Keratinocyte (primary cell): Measurements from ENCODE around the gene MAST3. TPM values are rescaled to one million over a fixed set of nuclear protein-coding genes. Genes with fewer than 3 reads are reported as not detected.

Experiments
- DNase-seq: peaks from one replicate; pipeline ENCODE4 v3.0.0-alpha.2; 2011; ENCODE audit warnings: low read depth, missing footprints, low spot score
- FAIRE-seq: peaks from 2 replicates; lab custom pipeline; 2011; peaks lifted over from hg19 to GRCh38; lab: Jason Lieb, UNC
- H2AFZ ChIP-seq: 2 replicates; pipeline ENCODE4 v1.6.0; 2012; ENCODE audit warnings: low read length, control low read depth, inconsistent platforms; ENCODE audit not compliant: control insufficient read depth
- H3K27ac ChIP-seq: 2 replicates; pipeline ENCODE4 v1.5.1; 2011; ENCODE audit warnings: low read length; ENCODE audit not compliant: control insufficient read depth, insufficient read depth
- H3K27me3 ChIP-seq: 3 replicates; pipeline ENCODE4 v1.6.0; 2011; ENCODE audit warnings: low read length; ENCODE audit not compliant: control insufficient read depth, insufficient read depth; ENCODE audit errors: extremely low read depth
- H3K36me3 ChIP-seq, 2 experiments: 2 replicates in 1 of 2; 3 replicates in 1 of 2; pipeline ENCODE4 v1.5.1; 2011; ENCODE audit warnings: low read length in 2 of 2, mild to moderate bottlenecking in 1 of 2; ENCODE audit not compliant: control insufficient read depth in 2 of 2, insufficient read depth in 2 of 2; ENCODE audit errors: extremely low read depth in 1 of 2
- H3K4me1 ChIP-seq: 3 replicates; pipeline ENCODE4 v1.5.1; 2011; ENCODE audit warnings: low read length; ENCODE audit not compliant: control insufficient read depth, insufficient read depth; ENCODE audit errors: extremely low read depth
- H3K4me2 ChIP-seq: 3 replicates; pipeline ENCODE4 v1.6.0; 2011; ENCODE audit warnings: low read depth, low read length; ENCODE audit not compliant: control insufficient read depth, insufficient read depth; ENCODE audit errors: extremely low read depth
- H3K4me3 ChIP-seq, 3 experiments: fragments of 200-600 bp in 1 of 3; sonication (generic) in 1 of 3; 2 replicates in 2 of 3; 3 replicates in 1 of 3; pipeline ENCODE4 v1.5.1; 2011 to 2016; ENCODE audit warnings: low read length in 3 of 3, mild to moderate bottlenecking in 3 of 3, control low read depth in 2 of 3, inconsistent platforms in 1 of 3, low read depth in 1 of 3, mixed read lengths in 1 of 3, mixed run types in 1 of 3, moderate library complexity in 1 of 3; ENCODE audit not compliant: control insufficient read depth in 2 of 3, insufficient read depth in 2 of 3; ENCODE audit errors: extremely low read depth in 1 of 3
- H3K79me2 ChIP-seq: 2 replicates; pipeline ENCODE4 v1.6.0; 2012; ENCODE audit warnings: low read length; ENCODE audit not compliant: control insufficient read depth, insufficient read depth
- H3K9ac ChIP-seq: 3 replicates; pipeline ENCODE4 v1.6.0; 2011; ENCODE audit warnings: low read length; ENCODE audit not compliant: control insufficient read depth, insufficient read depth; ENCODE audit errors: extremely low read depth
- H3K9me1 ChIP-seq: 3 replicates; pipeline ENCODE4 v1.6.0; 2011; ENCODE audit warnings: low read length; ENCODE audit not compliant: control insufficient read depth, insufficient read depth; ENCODE audit errors: extremely low read depth
- H3K9me3 ChIP-seq: 2 replicates; pipeline ENCODE4 v1.5.1; 2012; ENCODE audit warnings: low read depth, low read length; ENCODE audit not compliant: control insufficient read depth
- H4K20me1 ChIP-seq: 3 replicates; pipeline ENCODE4 v1.6.0; 2011; ENCODE audit warnings: low read length; ENCODE audit not compliant: control insufficient read depth, insufficient read depth; ENCODE audit errors: extremely low read depth
- CTCF ChIP-seq, 3 experiments: IDR thresholded peaks in 1 of 3; conservative IDR thresholded peaks in 1 of 3; optimal IDR thresholded peaks in 1 of 3; 2 replicates in 2 of 3; 3 replicates in 1 of 3; pipeline versions ENCODE3 to v1.5.1; 2011; ENCODE audit warnings: low read length in 3 of 3, mild to moderate bottlenecking in 3 of 3, moderate library complexity in 2 of 3, control low read depth in 1 of 3, inconsistent platforms in 1 of 3; ENCODE audit not compliant: insufficient read depth in 2 of 3; ENCODE audit errors: extremely low read depth in 1 of 3
- EZH2 ChIP-seq: IDR thresholded peaks from one replicate; pipeline ENCODE4 v1.6.1; 2012; ENCODE audit warnings: inconsistent platforms, mild to moderate bottlenecking, low read length, moderate library complexity
- dilution Hi-C: fragments of 300-500 bp; cut with MboI; formaldehyde crosslinking; loops from one replicate; pipeline ENCODE4 v1.7.0; 2020; ENCODE audit warnings: low sequenced_read_pairs; ENCODE audit not compliant: extremely low pct_ligation_motif_present
- polyA plus RNA-seq, 5 experiments: library from polyadenylated mRNA; depleted of rRNA in 3 of 5; stranded (reverse) in 3 of 5; stranded (forward) in 1 of 5; unstranded in 1 of 5; fragments of >200 nt; gene quantifications; 1 replicate in 1 of 5; 2 replicates in 3 of 5; 3 replicates in 1 of 5; pipeline versions ENCODE4 v1.2.1 to v1.2.3, GENCODE V29; 2011 to 2012; ENCODE audit warnings: missing spikeins in 2 of 5, low read depth in 1 of 5, low replicate concordance in 1 of 5
- small RNA-seq, 3 experiments: library from RNA; depleted of rRNA; stranded (forward); fragments of <200 nt; gene quantifications; one replicate each; pipeline ENCODE3, GENCODE V24; 2012; ENCODE audit warnings: low read depth in 3 of 3, low replicate concordance in 1 of 3; ENCODE audit not compliant: insufficient read length in 3 of 3

The MAST3 gene
- polyA plus RNA-seq, 1 donor (not counting 4 experiments of a cell fraction or from before 2014, with no cell fraction given), result 0.73 TPM

GRCh38 chr19:18197941-18198340, 100.4 kb downstream of the MAST3 start:
- H2AFZ ChIP-seq, result no peak overlapping the region
- H3K27me3 ChIP-seq, result peaks cover 2% of the 10 kb centered on the region
- H3K9me1 ChIP-seq, result peaks cover 4% of the 10 kb centered on the region
- no peak for DNase-seq
- H3K79me2 ChIP-seq, result peaks cover 6% of the 10 kb centered on the region
- no peaks in the 10 kb centered on the region for H3K9me3 ChIP-seq
- no peak for FAIRE-seq
- no peak overlapping the region for H3K4me2 ChIP-seq
- H3K27ac ChIP-seq, result no peak overlapping the region
- H3K9ac ChIP-seq, result no peak overlapping the region
- H3K4me3 ChIP-seq, result no peak overlapping the region
- H3K4me1 ChIP-seq, result peaks cover 13% of the 10 kb centered on the region
- peaks cover 4 to 9% of the 10 kb centered on the region in 2 experiments for H3K36me3 ChIP-seq
- H4K20me1 ChIP-seq, result no peaks in the 10 kb centered on the region
- TF ChIP-seq CTCF (optimal IDR thresholded peaks at IDR 0.05 in 1 of 3, IDR thresholded peaks at IDR 0.05 in 1 of 3, conservative IDR thresholded peaks at IDR 0.05 in 1 of 3; ENCODE audit: extremely low read depth in 1 of 3, insufficient read depth in 2 of 3, low read length in 3 of 3) (no peak), EZH2 (no peak)
- dilution Hi-C loops, result no loop called here

DNA sequence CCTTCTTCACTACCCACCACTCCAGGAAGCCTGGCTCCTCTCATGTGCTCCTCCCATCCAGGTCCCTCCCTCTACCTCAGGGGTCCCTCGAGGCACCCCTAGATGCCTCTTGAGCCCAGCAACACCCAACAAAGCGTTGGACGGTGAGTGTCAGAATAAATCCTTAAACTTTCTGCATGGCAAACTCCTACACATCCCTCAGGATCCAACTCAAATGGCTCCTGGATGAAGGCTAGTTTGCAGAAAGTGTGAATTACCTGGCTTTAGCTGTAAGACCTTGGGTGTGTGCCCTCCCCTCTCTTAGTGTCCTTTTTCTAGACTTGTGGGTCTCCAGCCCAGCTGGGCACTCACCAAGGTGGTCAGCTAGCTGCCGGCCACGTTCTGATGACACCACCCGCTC, 100.8 kb downstream of the MAST3 start:
- Histone ChIP-seq H2AFZ (no peak overlapping the region), H3K27me3 (peaks cover 2% of the 10 kb centered on the region), H3K4me2 (no peak overlapping the region), H3K36me3 (peaks cover 4 to 9% of the 10 kb centered on the region in 2 experiments), H3K4me1 (peaks cover 17% of the 10 kb centered on the region), H3K9me3 (no peaks in the 10 kb centered on the region), H4K20me1 (no peaks in the 10 kb centered on the region), H3K9ac (no peak overlapping the region), H3K27ac (no peak overlapping the region), H3K79me2 (peaks cover 6% of the 10 kb centered on the region), H3K9me1 (peaks cover 4% of the 10 kb centered on the region), H3K4me3 (no peak overlapping the region)
- FAIRE-seq, result no peak
- dilution Hi-C loops, result no loop called here
- no peak for DNase-seq
- TF ChIP-seq EZH2 (no peak), CTCF (optimal IDR thresholded peaks at IDR 0.05 in 1 of 3, IDR thresholded peaks at IDR 0.05 in 1 of 3, conservative IDR thresholded peaks at IDR 0.05 in 1 of 3; ENCODE audit: extremely low read depth in 1 of 3, insufficient read depth in 2 of 3, low read length in 3 of 3) (no peak)

Small RNAs within 50 kb of the gene (small RNA-seq; reads per million reads assigned to genes)
- gene IFI30, result 0 reads per million in 3 experiments

Other genes starting within 250 kb of the MAST3 start
- gene JAK3, start 249.8 kb upstream of the MAST3 start, polyA plus RNA-seq, result 0.37 to 0.59 TPM (median 0.50 TPM) in 3 replicates
- gene RPL18A, start 237.9 kb upstream of the MAST3 start, polyA plus RNA-seq, result 1,044 to 1,469 TPM (median 1,312 TPM) in 3 replicates
- gene SLC5A5, start 225.8 kb upstream of the MAST3 start, polyA plus RNA-seq, result not detected in 3 replicates
- gene CCDC124, start 164.8 kb upstream of the MAST3 start, polyA plus RNA-seq, result 56.8 to 87.0 TPM (median 58.7 TPM) in 3 replicates
- not detected in 3 replicates for gene KCNN1, start 130.7 kb upstream of the MAST3 start, polyA plus RNA-seq
- 2.4 to 3.5 TPM (median 2.5 TPM) in 3 replicates for gene ARRDC2, start 89.6 kb upstream of the MAST3 start, polyA plus RNA-seq
- 0.09 TPM in 1 of 3 replicates, not detected in the others for gene IL12RB1, start 10.8 kb upstream of the MAST3 start, polyA plus RNA-seq
- 12.4 to 19.6 TPM (median 13.9 TPM) in 3 replicates for gene PIK3R2, start 55.4 kb downstream of the MAST3 start, polyA plus RNA-seq
- gene IFI30, start 76.0 kb downstream of the MAST3 start, polyA plus RNA-seq, result 28.1 to 72.7 TPM (median 31.3 TPM) in 3 replicates
- gene MPV17L2, start 95.4 kb downstream of the MAST3 start, polyA plus RNA-seq, result 26.3 to 39.8 TPM (median 26.8 TPM) in 3 replicates
- 0.30 to 0.92 TPM (median 0.56 TPM) in 3 replicates for gene RAB3A, start 106.3 kb downstream of the MAST3 start, polyA plus RNA-seq
- gene PDE4C, start 128.7 kb downstream of the MAST3 start, polyA plus RNA-seq, result 0.03 TPM in 1 of 3 replicates, not detected in the others
- 0.02 to 0.06 TPM in 2 of 3 replicates, not detected in the other for gene IQCN, start 176.7 kb downstream of the MAST3 start, polyA plus RNA-seq
- gene JUND, start 183.8 kb downstream of the MAST3 start, polyA plus RNA-seq, result 17.2 to 36.7 TPM (median 20.7 TPM) in 3 replicates
- gene LSM4, start 225.3 kb downstream of the MAST3 start, polyA plus RNA-seq, result 150 to 170 TPM (median 162 TPM) in 3 replicates
- 4.8 to 5.8 TPM (median 5.6 TPM) in 3 replicates for gene PGPEP1, start 242.8 kb downstream of the MAST3 start, polyA plus RNA-seq